ENCODE data around the gene UBAC1. TPM values are rescaled to one million over a fixed set of nuclear protein-coding genes. Genes with fewer than 3 reads are reported as not detected.

UBAC1 gene
- total and polyA plus RNA-seq, 9 of the 15 experiments (the other 6 are each of a cell fraction or from before 2014, with no cell fraction given) = 94.0 to 399 (median 228) TPM

GRCh38 chr9:135961277-135961715 lies at the start of gene UBAC1 (continued):
- peak; percentile 99 for TF ChIP-seq ETS1 (conservative IDR thresholded peaks at IDR 0.05; ENCODE audit: control insufficient read depth, low read depth, low read length)
- TF ChIP-seq ZNF695 (CRISPR knock-in tag; IDR thresholded peaks at IDR 0.05) = no peak
- TF ChIP-seq ZFP91 (CRISPR knock-in tag; IDR thresholded peaks at IDR 0.05) = no peak
- no peak for TF ChIP-seq CEBPB (tag; IDR thresholded peaks at IDR 0.05)
- TF ChIP-seq CBX3 (IDR thresholded peaks at IDR 0.05; ENCODE audit: borderline replicate concordance in 1 of 2, low read length in 2 of 2) = no peak
- TF ChIP-seq ZNF133 (CRISPR knock-in tag; IDR thresholded peaks at IDR 0.05) = no peak
- peak; percentile 63 to 79 for TF ChIP-seq E2F6 (IDR thresholded peaks at IDR 0.05; ENCODE audit: borderline replicate concordance in 1 of 2, extremely low read depth in 1 of 2, insufficient read depth in 1 of 2, insufficient read length in 1 of 2, low read depth in 1 of 2, low read length in 1 of 2, poor library complexity in 1 of 2, severe bottlenecking in 1 of 2)
- no peak for TF ChIP-seq SAP30 (IDR thresholded peaks at IDR 0.05; ENCODE audit: borderline replicate concordance, insufficient read depth, low read depth, low read length, poor library complexity, severe bottlenecking)
- TF ChIP-seq MAFG (tag; conservative IDR thresholded peaks at IDR 0.05) = no peak
- peak; percentile 83 for TF ChIP-seq ZNF766 (CRISPR knock-in tag; conservative IDR thresholded peaks at IDR 0.05)
- no peak for TF ChIP-seq CHCHD3 (CRISPR knock-in tag; IDR thresholded peaks at IDR 0.05)
- TF ChIP-seq, protein P1, sequence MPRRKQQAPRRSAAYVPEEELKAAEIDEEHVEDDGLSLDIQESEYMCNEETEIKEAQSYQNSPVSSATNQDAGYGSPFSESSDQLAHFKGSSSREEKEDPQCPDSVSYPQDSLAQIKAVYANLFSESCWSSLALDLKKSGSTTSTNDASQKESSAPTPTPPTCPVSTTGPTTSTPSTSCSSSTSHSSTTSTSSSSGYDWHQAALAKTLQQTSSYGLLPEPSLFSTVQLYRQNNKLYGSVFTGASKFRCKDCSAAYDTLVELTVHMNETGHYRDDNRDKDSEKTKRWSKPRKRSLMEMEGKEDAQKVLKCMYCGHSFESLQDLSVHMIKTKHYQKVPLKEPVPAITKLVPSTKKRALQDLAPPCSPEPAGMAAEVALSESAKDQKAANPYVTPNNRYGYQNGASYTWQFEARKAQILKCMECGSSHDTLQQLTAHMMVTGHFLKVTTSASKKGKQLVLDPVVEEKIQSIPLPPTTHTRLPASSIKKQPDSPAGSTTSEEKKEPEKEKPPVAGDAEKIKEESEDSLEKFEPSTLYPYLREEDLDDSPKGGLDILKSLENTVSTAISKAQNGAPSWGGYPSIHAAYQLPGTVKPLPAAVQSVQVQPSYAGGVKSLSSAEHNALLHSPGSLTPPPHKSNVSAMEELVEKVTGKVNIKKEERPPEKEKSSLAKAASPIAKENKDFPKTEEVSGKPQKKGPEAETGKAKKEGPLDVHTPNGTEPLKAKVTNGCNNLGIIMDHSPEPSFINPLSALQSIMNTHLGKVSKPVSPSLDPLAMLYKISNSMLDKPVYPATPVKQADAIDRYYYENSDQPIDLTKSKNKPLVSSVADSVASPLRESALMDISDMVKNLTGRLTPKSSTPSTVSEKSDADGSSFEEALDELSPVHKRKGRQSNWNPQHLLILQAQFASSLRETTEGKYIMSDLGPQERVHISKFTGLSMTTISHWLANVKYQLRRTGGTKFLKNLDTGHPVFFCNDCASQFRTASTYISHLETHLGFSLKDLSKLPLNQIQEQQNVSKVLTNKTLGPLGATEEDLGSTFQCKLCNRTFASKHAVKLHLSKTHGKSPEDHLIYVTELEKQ (CRISPR knock-in tag; IDR thresholded peaks at IDR 0.05) = no peak
- no peak for TF ChIP-seq SMAD1 (IDR thresholded peaks at IDR 0.05; ENCODE audit: low read depth, low read length, partially characterized antibody)
- no peak for TF ChIP-seq FUS (optimal IDR thresholded peaks at IDR 0.05; ENCODE audit: low read depth, low read length)
- TF ChIP-seq ZFP30 (CRISPR knock-in tag; IDR thresholded peaks at IDR 0.05; ENCODE audit: borderline replicate concordance) = no peak
- TF ChIP-seq ZNF79 (CRISPR knock-in tag; IDR thresholded peaks at IDR 0.05; ENCODE audit: low read depth) = no peak
- peak; percentile 70 to 88 for TF ChIP-seq MAZ (CRISPR knock-in tag; conservative IDR thresholded peaks at IDR 0.05 in 1 of 2, IDR thresholded peaks at IDR 0.05 in 1 of 2)
- TF ChIP-seq NFE2L1 (tag; IDR thresholded peaks at IDR 0.05; ENCODE audit: borderline replicate concordance, low read depth) = no peak
- TF ChIP-seq TCF15 (CRISPR knock-in tag; IDR thresholded peaks at IDR 0.05) = no peak
- TF ChIP-seq ZNF717 (CRISPR knock-in tag; IDR thresholded peaks at IDR 0.05) = no peak
